K562 (cell line): ENCODE data around the gene CCDC116. TPM values are rescaled to one million over a fixed set of nuclear protein-coding genes. Genes with fewer than 3 reads are reported as not detected.
A peak's percentile ranks its signal among the peaks of the same experiment; 100 is the strongest.

ENCODE experiments used
- CEBPB ChIP-seq: fragments of 450-650 bp; IDR thresholded peaks from 2 replicates; pipeline ENCODE4 v1.6.1; 2016; ENCODE audit warnings: missing genetic modification characterization, missing compliant biosample characterization
- CHD1 ChIP-seq: fragments of 200-600 bp; sonication (generic); IDR thresholded peaks from one replicate; pipeline ENCODE4 v1.6.1; 2012; ENCODE audit warnings: mild to moderate bottlenecking, moderate library complexity, low read length, inconsistent platforms
- KAT2B ChIP-seq: IDR thresholded peaks from one replicate; pipeline ENCODE4 v1.6.1; 2012; ENCODE audit warnings: low read depth, mild to moderate bottlenecking, control low read depth, inconsistent platforms, low read length, moderate library complexity
- NFIX ChIP-seq: fragments of 250-450 bp; sonication (Bioruptor Pico); IDR thresholded peaks from 2 replicates; pipeline ENCODE4 v1.4.0; 2020; ENCODE audit warnings: low read depth, mild to moderate bottlenecking, moderate library complexity
- ZNF134 ChIP-seq: fragments of 250-450 bp; sonication (Bioruptor Pico); conservative IDR thresholded peaks from 2 replicates; pipeline ENCODE4 v1.4.0; 2020
- polyA plus RNA-seq, 8 experiments: library from polyadenylated mRNA; depleted of rRNA in 4 of 8; stranded (reverse) in 5 of 8; unstranded in 3 of 8; fragments of >200 nt; fragmentation: Nextera tagmentation in 2 of 8; fragmentation: Illumina TruSeq in 1 of 8; extraction: Ambion mirVana in 2 of 8; extraction: Trizol in 1 of 8; gene quantifications; 2 replicates each; pipeline versions ENCODE4 v1.2.1 to v1.2.3, GENCODE V29; 2011 to 2014; ENCODE audit warnings: inconsistent platforms in 1 of 8, missing spikeins in 1 of 8
- total RNA-seq, 7 experiments: library from RNA; depleted of rRNA in 6 of 7; stranded (reverse); fragments of >200 nt in 6 of 7; fragmentation: Illumina TruSeq in 2 of 7; extraction: Trizol in 2 of 7; gene quantifications; 2 replicates each; pipeline versions ENCODE4 v1.2.1 to v1.2.3, GENCODE V29; 2011 to 2021; ENCODE audit warnings: low replicate concordance in 1 of 7
- TF ChIP-seq, protein P1 (sequence below): fragments of 200-600 bp; sonication (generic); IDR thresholded peaks from one replicate; pipeline ENCODE4 v1.6.1; 2012; ENCODE audit warnings: mild to moderate bottlenecking, low read depth, low read length, inconsistent platforms
- TF ChIP-seq, protein P2 (sequence below), 2 experiments: fragments of 450-650 bp in 1 of 2; sonication (generic) in 1 of 2; formaldehyde crosslinking; conservative IDR thresholded peaks; 2 replicates each; pipeline versions ENCODE4 v1.4.0 to v1.8.1; 2020 to 2022; ENCODE audit warnings: mild to moderate bottlenecking in 1 of 2, missing genetic modification reagents in 1 of 2

The CCDC116 gene
- total and polyA plus RNA-seq, 9 of the 15 experiments (the other 6 are each of a cell fraction or from before 2014, with no cell fraction given): 1.6 to 11.3 (median 4.7) TPM

DNA sequence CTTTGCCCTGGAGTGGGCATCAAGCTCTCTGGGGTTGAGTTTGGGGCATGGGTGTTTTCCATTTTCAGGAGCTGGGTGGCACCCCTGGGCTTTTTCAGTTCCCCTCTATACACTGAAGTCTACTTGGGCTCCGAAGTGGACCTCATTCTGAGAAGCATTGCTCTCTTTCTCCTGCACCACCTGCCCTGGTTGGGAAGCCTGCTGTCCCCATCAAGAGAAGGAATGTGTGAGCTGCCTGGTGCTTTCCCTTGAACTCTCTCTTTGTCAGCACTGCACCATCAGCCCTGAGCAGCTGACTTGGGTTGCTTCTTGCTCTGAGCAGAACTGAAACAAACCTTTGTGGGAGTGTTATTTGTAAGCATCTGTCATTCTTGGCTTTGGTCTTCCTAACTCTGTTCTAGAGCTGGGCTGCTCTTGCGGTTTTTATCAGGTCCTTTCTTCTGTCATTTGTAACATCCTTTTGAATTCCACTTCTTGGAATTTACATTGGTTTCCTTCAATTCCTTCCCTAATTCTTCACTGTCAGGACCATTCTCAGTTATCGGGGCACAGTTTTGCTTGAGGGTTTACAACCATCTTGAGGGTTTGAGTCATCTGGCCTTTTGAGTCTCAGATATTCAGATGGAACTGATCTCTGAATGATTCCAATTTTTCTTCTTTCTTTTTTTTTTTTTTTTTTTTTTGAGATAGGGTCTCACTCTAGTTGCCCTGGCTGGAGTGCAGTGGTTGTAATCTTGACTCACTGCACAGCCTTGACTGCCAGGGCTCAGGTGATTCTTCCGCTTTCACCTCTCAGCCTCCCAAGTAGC, 44.6 kb upstream of the CCDC116 start (continued):
- TF ChIP-seq, protein P1, sequence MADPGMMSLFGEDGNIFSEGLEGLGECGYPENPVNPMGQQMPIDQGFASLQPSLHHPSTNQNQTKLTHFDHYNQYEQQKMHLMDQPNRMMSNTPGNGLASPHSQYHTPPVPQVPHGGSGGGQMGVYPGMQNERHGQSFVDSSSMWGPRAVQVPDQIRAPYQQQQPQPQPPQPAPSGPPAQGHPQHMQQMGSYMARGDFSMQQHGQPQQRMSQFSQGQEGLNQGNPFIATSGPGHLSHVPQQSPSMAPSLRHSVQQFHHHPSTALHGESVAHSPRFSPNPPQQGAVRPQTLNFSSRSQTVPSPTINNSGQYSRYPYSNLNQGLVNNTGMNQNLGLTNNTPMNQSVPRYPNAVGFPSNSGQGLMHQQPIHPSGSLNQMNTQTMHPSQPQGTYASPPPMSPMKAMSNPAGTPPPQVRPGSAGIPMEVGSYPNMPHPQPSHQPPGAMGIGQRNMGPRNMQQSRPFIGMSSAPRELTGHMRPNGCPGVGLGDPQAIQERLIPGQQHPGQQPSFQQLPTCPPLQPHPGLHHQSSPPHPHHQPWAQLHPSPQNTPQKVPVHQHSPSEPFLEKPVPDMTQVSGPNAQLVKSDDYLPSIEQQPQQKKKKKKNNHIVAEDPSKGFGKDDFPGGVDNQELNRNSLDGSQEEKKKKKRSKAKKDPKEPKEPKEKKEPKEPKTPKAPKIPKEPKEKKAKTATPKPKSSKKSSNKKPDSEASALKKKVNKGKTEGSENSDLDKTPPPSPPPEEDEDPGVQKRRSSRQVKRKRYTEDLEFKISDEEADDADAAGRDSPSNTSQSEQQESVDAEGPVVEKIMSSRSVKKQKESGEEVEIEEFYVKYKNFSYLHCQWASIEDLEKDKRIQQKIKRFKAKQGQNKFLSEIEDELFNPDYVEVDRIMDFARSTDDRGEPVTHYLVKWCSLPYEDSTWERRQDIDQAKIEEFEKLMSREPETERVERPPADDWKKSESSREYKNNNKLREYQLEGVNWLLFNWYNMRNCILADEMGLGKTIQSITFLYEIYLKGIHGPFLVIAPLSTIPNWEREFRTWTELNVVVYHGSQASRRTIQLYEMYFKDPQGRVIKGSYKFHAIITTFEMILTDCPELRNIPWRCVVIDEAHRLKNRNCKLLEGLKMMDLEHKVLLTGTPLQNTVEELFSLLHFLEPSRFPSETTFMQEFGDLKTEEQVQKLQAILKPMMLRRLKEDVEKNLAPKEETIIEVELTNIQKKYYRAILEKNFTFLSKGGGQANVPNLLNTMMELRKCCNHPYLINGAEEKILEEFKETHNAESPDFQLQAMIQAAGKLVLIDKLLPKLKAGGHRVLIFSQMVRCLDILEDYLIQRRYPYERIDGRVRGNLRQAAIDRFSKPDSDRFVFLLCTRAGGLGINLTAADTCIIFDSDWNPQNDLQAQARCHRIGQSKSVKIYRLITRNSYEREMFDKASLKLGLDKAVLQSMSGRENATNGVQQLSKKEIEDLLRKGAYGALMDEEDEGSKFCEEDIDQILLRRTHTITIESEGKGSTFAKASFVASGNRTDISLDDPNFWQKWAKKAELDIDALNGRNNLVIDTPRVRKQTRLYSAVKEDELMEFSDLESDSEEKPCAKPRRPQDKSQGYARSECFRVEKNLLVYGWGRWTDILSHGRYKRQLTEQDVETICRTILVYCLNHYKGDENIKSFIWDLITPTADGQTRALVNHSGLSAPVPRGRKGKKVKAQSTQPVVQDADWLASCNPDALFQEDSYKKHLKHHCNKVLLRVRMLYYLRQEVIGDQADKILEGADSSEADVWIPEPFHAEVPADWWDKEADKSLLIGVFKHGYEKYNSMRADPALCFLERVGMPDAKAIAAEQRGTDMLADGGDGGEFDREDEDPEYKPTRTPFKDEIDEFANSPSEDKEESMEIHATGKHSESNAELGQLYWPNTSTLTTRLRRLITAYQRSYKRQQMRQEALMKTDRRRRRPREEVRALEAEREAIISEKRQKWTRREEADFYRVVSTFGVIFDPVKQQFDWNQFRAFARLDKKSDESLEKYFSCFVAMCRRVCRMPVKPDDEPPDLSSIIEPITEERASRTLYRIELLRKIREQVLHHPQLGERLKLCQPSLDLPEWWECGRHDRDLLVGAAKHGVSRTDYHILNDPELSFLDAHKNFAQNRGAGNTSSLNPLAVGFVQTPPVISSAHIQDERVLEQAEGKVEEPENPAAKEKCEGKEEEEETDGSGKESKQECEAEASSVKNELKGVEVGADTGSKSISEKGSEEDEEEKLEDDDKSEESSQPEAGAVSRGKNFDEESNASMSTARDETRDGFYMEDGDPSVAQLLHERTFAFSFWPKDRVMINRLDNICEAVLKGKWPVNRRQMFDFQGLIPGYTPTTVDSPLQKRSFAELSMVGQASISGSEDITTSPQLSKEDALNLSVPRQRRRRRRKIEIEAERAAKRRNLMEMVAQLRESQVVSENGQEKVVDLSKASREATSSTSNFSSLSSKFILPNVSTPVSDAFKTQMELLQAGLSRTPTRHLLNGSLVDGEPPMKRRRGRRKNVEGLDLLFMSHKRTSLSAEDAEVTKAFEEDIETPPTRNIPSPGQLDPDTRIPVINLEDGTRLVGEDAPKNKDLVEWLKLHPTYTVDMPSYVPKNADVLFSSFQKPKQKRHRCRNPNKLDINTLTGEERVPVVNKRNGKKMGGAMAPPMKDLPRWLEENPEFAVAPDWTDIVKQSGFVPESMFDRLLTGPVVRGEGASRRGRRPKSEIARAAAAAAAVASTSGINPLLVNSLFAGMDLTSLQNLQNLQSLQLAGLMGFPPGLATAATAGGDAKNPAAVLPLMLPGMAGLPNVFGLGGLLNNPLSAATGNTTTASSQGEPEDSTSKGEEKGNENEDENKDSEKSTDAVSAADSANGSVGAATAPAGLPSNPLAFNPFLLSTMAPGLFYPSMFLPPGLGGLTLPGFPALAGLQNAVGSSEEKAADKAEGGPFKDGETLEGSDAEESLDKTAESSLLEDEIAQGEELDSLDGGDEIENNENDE: peak; percentile 72
- TF ChIP-seq CEBPB (tag): no peak
- peak; percentile 52 for TF ChIP-seq KAT2B
- peak; percentile 44; the same call in 1 of the 2 replicates for TF ChIP-seq ZNF134 (CRISPR knock-in tag)
- 0 out of 2 replicates have a peak, but pooled peaks have one; percentile 23 for TF ChIP-seq NFIX (CRISPR knock-in tag)
- TF ChIP-seq, protein P2, sequence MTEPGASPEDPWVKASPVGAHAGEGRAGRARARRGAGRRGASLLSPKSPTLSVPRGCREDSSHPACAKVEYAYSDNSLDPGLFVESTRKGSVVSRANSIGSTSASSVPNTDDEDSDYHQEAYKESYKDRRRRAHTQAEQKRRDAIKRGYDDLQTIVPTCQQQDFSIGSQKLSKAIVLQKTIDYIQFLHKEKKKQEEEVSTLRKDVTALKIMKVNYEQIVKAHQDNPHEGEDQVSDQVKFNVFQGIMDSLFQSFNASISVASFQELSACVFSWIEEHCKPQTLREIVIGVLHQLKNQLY (CRISPR knock-in tag; conservative IDR thresholded peaks at IDR 0.05): peak in 1 of 2 experiments; percentile 91; a peak in 2 of 4 replicates
- peak; percentile 77 for TF ChIP-seq CHD1
